ENCODE data around the gene NTN5. TPM values are rescaled to one million over a fixed set of nuclear protein-coding genes. Genes with fewer than 3 reads are reported as not detected.

NTN5 gene
- total RNA-seq, 6 experiments from 2014 or later = 0.12 to 0.23 (median 0.18) TPM; not detected in 2

GRCh38 chr19:48619692-48620585 is 52.9 kb downstream of the NTN5 start:
- H3K27me3 Mint-ChIP-seq (ENCODE audit: insufficient read depth) = peaks cover 9% of the 10 kb centered on the region
- TF ChIP-seq, protein P1, sequence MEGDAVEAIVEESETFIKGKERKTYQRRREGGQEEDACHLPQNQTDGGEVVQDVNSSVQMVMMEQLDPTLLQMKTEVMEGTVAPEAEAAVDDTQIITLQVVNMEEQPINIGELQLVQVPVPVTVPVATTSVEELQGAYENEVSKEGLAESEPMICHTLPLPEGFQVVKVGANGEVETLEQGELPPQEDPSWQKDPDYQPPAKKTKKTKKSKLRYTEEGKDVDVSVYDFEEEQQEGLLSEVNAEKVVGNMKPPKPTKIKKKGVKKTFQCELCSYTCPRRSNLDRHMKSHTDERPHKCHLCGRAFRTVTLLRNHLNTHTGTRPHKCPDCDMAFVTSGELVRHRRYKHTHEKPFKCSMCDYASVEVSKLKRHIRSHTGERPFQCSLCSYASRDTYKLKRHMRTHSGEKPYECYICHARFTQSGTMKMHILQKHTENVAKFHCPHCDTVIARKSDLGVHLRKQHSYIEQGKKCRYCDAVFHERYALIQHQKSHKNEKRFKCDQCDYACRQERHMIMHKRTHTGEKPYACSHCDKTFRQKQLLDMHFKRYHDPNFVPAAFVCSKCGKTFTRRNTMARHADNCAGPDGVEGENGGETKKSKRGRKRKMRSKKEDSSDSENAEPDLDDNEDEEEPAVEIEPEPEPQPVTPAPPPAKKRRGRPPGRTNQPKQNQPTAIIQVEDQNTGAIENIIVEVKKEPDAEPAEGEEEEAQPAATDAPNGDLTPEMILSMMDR (IDR thresholded peaks at IDR 0.05) = peak; percentile 48
- peaks cover 55% of the 10 kb centered on the region for H3K36me3 Mint-ChIP-seq (ENCODE audit: low read depth)
- H3K4me3 Mint-ChIP-seq = peak overlapping the region; percentile 94
- peaks cover 48% of the 10 kb centered on the region for H3K4me1 Mint-ChIP-seq (ENCODE audit: low read depth)
- no peaks in the 10 kb centered on the region for H3K9me3 Mint-ChIP-seq
- peak overlapping the region; percentile 99 for H3K27ac Mint-ChIP-seq
- DNase-seq = peak; percentile 53

DNA sequence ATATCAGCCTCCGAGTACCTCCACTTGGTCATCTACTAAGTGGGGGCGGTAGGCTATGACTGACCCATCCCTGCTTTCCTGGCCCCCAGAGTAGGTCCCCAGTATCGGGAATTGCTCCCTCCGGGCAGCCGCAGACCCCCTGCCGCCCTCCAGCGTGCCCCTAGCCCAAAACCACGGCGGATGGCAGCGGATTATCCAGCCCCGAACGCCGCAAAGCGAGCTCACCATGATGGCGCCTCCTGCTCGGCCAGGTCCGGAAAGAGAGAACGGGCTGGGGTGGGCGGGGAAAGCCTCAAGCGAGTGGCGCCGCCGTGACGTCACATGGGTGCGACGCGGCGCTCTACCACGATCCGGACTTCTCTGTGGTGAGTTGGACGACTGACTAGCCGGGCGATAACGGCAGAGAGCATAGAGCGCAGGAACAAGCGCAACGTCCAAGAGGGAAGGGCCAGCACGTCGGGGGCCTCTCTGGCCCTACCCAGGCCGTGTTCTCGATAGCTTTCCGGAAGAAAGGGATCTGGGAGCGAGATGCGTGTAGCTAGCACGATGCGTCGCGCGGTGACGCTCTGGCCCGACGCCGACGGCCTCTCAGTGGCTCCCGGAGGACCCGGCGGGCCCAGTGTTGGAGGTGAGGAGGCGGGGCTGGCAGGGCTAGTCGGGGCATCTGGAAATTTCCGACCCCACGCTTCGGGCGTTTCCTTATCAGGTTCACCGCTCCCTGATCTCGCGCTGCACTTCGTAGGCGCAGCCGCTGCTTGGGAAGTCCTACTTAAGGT is 53.7 kb downstream of the NTN5 start, which contains the start of the genes RPL18 and SPHK2:
Gene RPL18, minus strand, starts transcription at position 263 of the 776 bp plus-strand sequence. Its CDS starts 35 bp downstream, at position 228.
Gene SPHK2, plus strand, starts transcription at position 591 of the 776 bp plus-strand sequence. CDS start 1,009 bp downstream, outside the sequence.
- H3K27me3 Mint-ChIP-seq (ENCODE audit: insufficient read depth) = peaks cover 13% of the 10 kb centered on the region
- H3K27ac Mint-ChIP-seq = peak within 1 kb of the TSS; percentile 99
- peak within 1 kb of the TSS; percentile 94 for H3K4me3 Mint-ChIP-seq
- H3K4me1 Mint-ChIP-seq (ENCODE audit: low read depth) = peaks cover 46% of the 10 kb centered on the region
- TF ChIP-seq, protein P1 (IDR thresholded peaks at IDR 0.05) = no peak
- no peaks in the 10 kb centered on the region for H3K9me3 Mint-ChIP-seq
- DNase-seq = peak; percentile 100
- peaks cover 55% of the 10 kb centered on the region for H3K36me3 Mint-ChIP-seq (ENCODE audit: low read depth)

GRCh38 chr19:48618278-48618915 is 54.4 kb downstream of the NTN5 start:
- DNase-seq = no peak
- H3K27ac Mint-ChIP-seq = peak overlapping the region; percentile 99
- peak overlapping the region; percentile 94 for H3K4me3 Mint-ChIP-seq
- H3K27me3 Mint-ChIP-seq (ENCODE audit: insufficient read depth) = peaks cover 20% of the 10 kb centered on the region
- H3K36me3 Mint-ChIP-seq (ENCODE audit: low read depth) = peaks cover 48% of the 10 kb centered on the region
- H3K4me1 Mint-ChIP-seq (ENCODE audit: low read depth) = peaks cover 38% of the 10 kb centered on the region
- TF ChIP-seq, protein P1 (IDR thresholded peaks at IDR 0.05) = no peak
- H3K9me3 Mint-ChIP-seq = no peaks in the 10 kb centered on the region

- H3K9me3 Mint-ChIP-seq = no peaks in the 10 kb centered on the region
- peak overlapping the region; percentile 94 for H3K4me3 Mint-ChIP-seq
Observed at GRCh38 chr19:48617146-48617937, 55.5 kb downstream of the NTN5 start.

More at GRCh38 chr19:48617146-48617937, 55.5 kb downstream of the NTN5 start:
- H3K4me1 Mint-ChIP-seq (ENCODE audit: low read depth) = peaks cover 31% of the 10 kb centered on the region
- no peak for DNase-seq
- peaks cover 43% of the 10 kb centered on the region for H3K36me3 Mint-ChIP-seq (ENCODE audit: low read depth)
- peaks cover 20% of the 10 kb centered on the region for H3K27me3 Mint-ChIP-seq (ENCODE audit: insufficient read depth)
- TF ChIP-seq, protein P1 (IDR thresholded peaks at IDR 0.05) = no peak
- peak overlapping the region; percentile 99 for H3K27ac Mint-ChIP-seq

All from HFFc6 (cell line).